K562 (cell line): ENCODE results near the gene FDX2. TPM values are rescaled to one million over a fixed set of nuclear protein-coding genes. Genes with fewer than 3 reads are reported as not detected.

Experiments used
- CBX5 ChIP-seq: IDR thresholded peaks from 2 replicates; pipeline ENCODE4 v1.6.1; 2014; ENCODE audit warnings: low read depth, borderline replicate concordance
- FOXM1 ChIP-seq, 2 experiments: fragments of 450-650 bp in 1 of 2; sonication (generic) in 1 of 2; formaldehyde crosslinking in 1 of 2; IDR thresholded peaks; 2 replicates each; pipeline versions ENCODE4 v1.6.1 to v1.9.0; 2017 to 2022; ENCODE audit warnings: low read depth in 2 of 2, mild to moderate bottlenecking in 2 of 2, missing genetic modification reagents in 1 of 2, moderate library complexity in 1 of 2
- FUS ChIP-seq: fragments of 200-400 bp; formaldehyde crosslinking; optimal IDR thresholded peaks from 2 replicates; pipeline ENCODE3; 2017; ENCODE audit warnings: low read depth, low read length
- GABPB1 ChIP-seq: sonication (generic); formaldehyde crosslinking; IDR thresholded peaks from 2 replicates; pipeline ENCODE4 v1.8.0; 2022; ENCODE audit warnings: mild to moderate bottlenecking, missing genetic modification reagents
- KDM1A ChIP-seq, 2 experiments: fragments of 450-650 bp; IDR thresholded peaks; 2 replicates each; pipeline ENCODE4 v1.6.1; 2016; ENCODE audit warnings: mild to moderate bottlenecking in 2 of 2
- MBD2 ChIP-seq: sonication (generic); IDR thresholded peaks from 2 replicates; pipeline ENCODE4 v1.6.1; 2016; ENCODE audit warnings: low read depth, borderline replicate concordance
- PKNOX1 ChIP-seq: fragments of 450-650 bp; IDR thresholded peaks from 2 replicates; pipeline ENCODE4 v1.6.1; 2016
- POLR2H ChIP-seq: IDR thresholded peaks from 2 replicates; pipeline ENCODE4 v1.6.1; 2016; ENCODE audit warnings: missing genetic modification characterization, low read depth, mild to moderate bottlenecking, control low read depth, missing compliant biosample characterization, moderate library complexity
- PPARD ChIP-seq: fragments of 250-450 bp; sonication (Bioruptor Pico); IDR thresholded peaks from 2 replicates; pipeline ENCODE4 v1.8.0; 2022; ENCODE audit warnings: inconsistent platforms, mild to moderate bottlenecking, moderate library complexity
- PRMT5 ChIP-seq: sonication (generic); formaldehyde crosslinking; IDR thresholded peaks from 2 replicates; pipeline ENCODE4 v1.5.0; 2020; ENCODE audit warnings: missing genetic modification reagents
- TCF15 ChIP-seq: fragments of 250-450 bp; sonication (Bioruptor Pico); IDR thresholded peaks from 2 replicates; pipeline ENCODE4 v1.8.0; 2022; ENCODE audit warnings: moderate library complexity, mild to moderate bottlenecking, inconsistent platforms
- ZBTB40 ChIP-seq, 2 experiments: fragments of 450-650 bp in 1 of 2; sonication (generic) in 1 of 2; formaldehyde crosslinking in 1 of 2; IDR thresholded peaks; 2 replicates each; pipeline versions ENCODE4 v1.7.1 to v1.9.0; 2016 to 2022; ENCODE audit warnings: inconsistent platforms in 1 of 2, mild to moderate bottlenecking in 1 of 2, missing genetic modification reagents in 1 of 2
- ZFPM2 ChIP-seq: fragments of 250-450 bp; sonication (Bioruptor Pico); IDR thresholded peaks from 2 replicates; pipeline ENCODE4 v1.5.1; 2022; ENCODE audit warnings: mild to moderate bottlenecking
- ZNF551 ChIP-seq: fragments of 250-450 bp; sonication (Bioruptor Pico); IDR thresholded peaks from 2 replicates; pipeline ENCODE4 v1.5.0; 2021; ENCODE audit warnings: mild to moderate bottlenecking, moderate library complexity
- ZNF584 ChIP-seq: fragments of 200-800 bp; sonication (Bioruptor generic); IDR thresholded peaks from 2 replicates; pipeline ENCODE4 v1.6.1; 2016; ENCODE audit warnings: low read depth, mild to moderate bottlenecking, missing genetic modification characterization, missing compliant biosample characterization
- ZNF589 ChIP-seq: fragments of 200-800 bp; sonication (Bioruptor generic); IDR thresholded peaks from 2 replicates; pipeline ENCODE4 v1.6.1; 2016; ENCODE audit warnings: low read depth, missing genetic modification characterization, missing compliant biosample characterization
- polyA plus RNA-seq, 8 experiments: library from polyadenylated mRNA; depleted of rRNA in 4 of 8; stranded (reverse) in 5 of 8; unstranded in 3 of 8; fragments of >200 nt; fragmentation: Nextera tagmentation in 2 of 8; fragmentation: Illumina TruSeq in 1 of 8; extraction: Ambion mirVana in 2 of 8; extraction: Trizol in 1 of 8; gene quantifications; 2 replicates each; pipeline versions ENCODE4 v1.2.1 to v1.2.3, GENCODE V29; 2011 to 2014; ENCODE audit warnings: inconsistent platforms in 1 of 8, missing spikeins in 1 of 8
- total RNA-seq, 7 experiments: library from RNA; depleted of rRNA in 6 of 7; stranded (reverse); fragments of >200 nt in 6 of 7; fragmentation: Illumina TruSeq in 2 of 7; extraction: Trizol in 2 of 7; gene quantifications; 2 replicates each; pipeline versions ENCODE4 v1.2.1 to v1.2.3, GENCODE V29; 2011 to 2021; ENCODE audit warnings: low replicate concordance in 1 of 7

The FDX2 gene
- total and polyA plus RNA-seq, 9 of the 15 experiments (the other 6 are each of a cell fraction or from before 2014, with no cell fraction given), result 2.5 to 49.8 (median 29.7) TPM

DNA sequence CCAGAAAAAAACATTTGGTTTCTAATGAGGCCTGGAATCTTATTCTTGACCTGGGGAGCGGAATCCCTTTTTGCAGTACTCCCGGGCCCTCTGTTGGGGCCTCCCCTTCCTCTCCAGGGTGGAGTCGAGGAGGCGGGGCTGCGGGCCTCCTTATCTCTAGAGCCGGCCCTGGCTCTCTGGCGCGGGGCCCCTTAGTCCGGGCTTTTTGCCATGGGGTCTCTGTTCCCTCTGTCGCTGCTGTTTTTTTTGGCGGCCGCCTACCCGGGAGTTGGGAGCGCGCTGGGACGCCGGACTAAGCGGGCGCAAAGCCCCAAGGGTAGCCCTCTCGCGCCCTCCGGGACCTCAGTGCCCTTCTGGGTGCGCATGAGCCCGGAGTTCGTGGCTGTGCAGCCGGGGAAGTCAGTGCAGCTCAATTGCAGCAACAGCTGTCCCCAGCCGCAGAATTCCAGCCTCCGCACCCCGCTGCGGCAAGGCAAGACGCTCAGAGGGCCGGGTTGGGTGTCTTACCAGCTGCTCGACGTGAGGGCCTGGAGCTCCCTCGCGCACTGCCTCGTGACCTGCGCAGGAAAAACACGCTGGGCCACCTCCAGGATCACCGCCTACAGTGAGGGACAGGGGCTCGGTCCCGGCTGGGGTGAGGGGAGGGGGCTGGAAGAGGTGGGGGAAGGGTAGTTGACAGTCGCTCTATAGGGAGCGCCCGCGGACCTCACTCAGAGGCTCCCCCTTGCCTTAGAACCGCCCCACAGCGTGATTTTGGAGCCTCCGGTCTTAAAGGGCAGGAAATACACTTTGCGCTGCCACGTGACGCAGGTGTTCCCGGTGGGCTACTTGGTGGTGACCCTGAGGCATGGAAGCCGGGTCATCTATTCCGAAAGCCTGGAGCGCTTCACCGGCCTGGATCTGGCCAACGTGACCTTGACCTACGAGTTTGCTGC lies 28.7 kb downstream of the FDX2 start, which contains the start of gene ICAM4 (continued):
- TF ChIP-seq ZBTB40 (IDR thresholded peaks at IDR 0.05) (0 out of 2 replicates have a peak, but pooled peaks have one; percentile 9), ZBTB40 (CRISPR knock-in tag; IDR thresholded peaks at IDR 0.05) (no peak), CBX5 (no peak), ZNF551 (CRISPR knock-in tag) (no peak), FUS (no peak), ZFPM2 (CRISPR knock-in tag) (no peak), KDM1A (IDR thresholded peaks at IDR 0.05) (no peak), ZNF589 (peak; percentile 58; the same call in 1 of the 2 replicates), PRMT5 (CRISPR knock-in tag) (no peak), ZNF584 (CRISPR knock-in tag) (no peak), POLR2H (tag) (peak; percentile 77), TCF15 (CRISPR knock-in tag) (no peak), FOXM1 (IDR thresholded peaks at IDR 0.05; ENCODE audit: low read depth) (0 out of 2 replicates have a peak, but pooled peaks have one; percentile 32), FOXM1 (CRISPR knock-in tag; IDR thresholded peaks at IDR 0.05; ENCODE audit: low read depth) (no peak), PPARD (CRISPR knock-in tag) (no peak), MBD2 (peak; percentile 41; the same call in 1 of the 2 replicates), GABPB1 (CRISPR knock-in tag) (no peak; the same call in 1 of the 2 replicates), PKNOX1 (peak; percentile 37; the same call in 1 of the 2 replicates)
